Body of pancreas (tissue), 4 donors: ENCODE measurements around the gene TELO2. TPM values are rescaled to one million over a fixed set of nuclear protein-coding genes. Genes with fewer than 3 reads are reported as not detected.

Source experiments
- ATAC-seq: fragments of 150-250 bp; one replicate; pipeline ENCODE4 v1.9.1; 2016
- DNase-seq, 4 donors: peaks; one replicate each; pipeline ENCODE4 v3.0.0-alpha.2; 2019
- H3K27ac ChIP-seq, 4 donors: fragments of 200-600 bp; sonication (generic); 1 replicate in 3 of 4; 2 replicates in 1 of 4; pipeline versions ENCODE4 v1.5.1 to v1.6.1; 2016 to 2019; ENCODE audit warnings: mild to moderate bottlenecking in 1 of 4, mixed read lengths in 1 of 4, moderate library complexity in 1 of 4
- H3K27me3 ChIP-seq, 2 donors: fragments of 200-600 bp; sonication (generic); one replicate each; pipeline ENCODE4 v1.6.0; 2016; ENCODE audit warnings: mild to moderate bottlenecking in 1 of 2
- H3K36me3 ChIP-seq, 2 donors: fragments of 200-600 bp; sonication (generic); replicated peaks in 1 of 2; 2 replicates each; pipeline ENCODE4 v1.5.1; 2016; ENCODE audit warnings: low read depth in 2 of 2; ENCODE audit not compliant: insufficient read depth in 1 of 2
- H3K4me1 ChIP-seq: fragments of 200-600 bp; sonication (generic); one replicate; pipeline ENCODE4 v1.6.0; 2016
- H3K4me3 ChIP-seq, 2 donors: fragments of 200-600 bp; sonication (generic); 1 replicate in 1 of 2; 2 replicates in 1 of 2; pipeline ENCODE4 v1.5.1; 2016 to 2019
- H3K9me3 ChIP-seq, 3 donors: fragments of 200-600 bp; sonication (generic); 1 replicate in 2 of 3; 2 replicates in 1 of 3; pipeline ENCODE4 v1.5.1; 2016
- CTCF ChIP-seq, 7 experiments: fragments of 450-650 bp in 4 of 7; fragments of 200-600 bp in 3 of 7; sonication (generic) in 3 of 7; IDR thresholded peaks; one replicate each; pipeline ENCODE4 v1.5.1; 2016 to 2019; ENCODE audit warnings: antibody characterized with exemption in 7 of 7
- POLR2A ChIP-seq, 3 donors: fragments of 450-650 bp; IDR thresholded peaks; one replicate each; pipeline ENCODE4 v1.6.1; 2016; ENCODE audit warnings: antibody characterized with exemption in 3 of 3, mild to moderate bottlenecking in 2 of 3
- WGBS, 2 donors: methylation state at CpG; one replicate each; pipeline ENCODE4 v1.1.5; 2017; 5-methylcytosine and 5-hydroxymethylcytosine counted together
- intact Hi-C: fragments of 100-400 bp; cut with DNase I; formaldehyde crosslinking; loops from one replicate; pipeline ENCODE4 v1.15.1; 2023
- total RNA-seq, 2 donors: library from RNA; depleted of rRNA; stranded (reverse); fragments of >200 nt; gene quantifications; one replicate each; pipeline ENCODE4 v1.1.0, GENCODE V29; 2016

The TELO2 gene
- total RNA-seq, 2 donors from 2014 or later = 25.4 to 76.5 TPM

DNA sequence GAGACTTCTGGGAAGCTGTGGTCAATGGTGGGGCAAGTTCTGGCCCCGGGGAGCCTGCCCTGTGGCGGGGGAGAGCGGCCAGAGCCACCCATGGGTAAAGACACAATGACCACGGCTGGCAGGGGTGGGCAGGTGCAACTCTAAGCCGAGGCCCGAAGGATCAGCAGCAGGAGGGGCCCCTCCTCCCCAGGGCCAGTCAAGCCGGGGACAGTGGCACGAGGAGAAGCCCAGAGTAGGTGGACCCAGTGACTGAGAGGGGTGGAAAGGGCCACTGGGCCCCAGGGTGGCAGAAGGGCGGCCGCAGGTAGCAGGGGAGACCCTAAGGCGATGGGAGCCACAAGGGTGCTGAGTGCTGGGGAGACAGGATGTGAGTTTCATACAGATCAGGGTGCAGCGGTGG, 58.0 kb downstream of the TELO2 start:
- no peak for ATAC-seq
- WGBS, 2 donors = 90 to 94% methylated on average over 11 to 12 of the region's 12 CpGs
- Histone ChIP-seq H3K36me3 (no peaks in the 10 kb centered on the region), H3K9me3 (no peaks in the 10 kb centered on the region), H3K4me1 (peaks cover 8% of the 10 kb centered on the region), H3K27me3 (no peaks in the 10 kb centered on the region), H3K4me3 (no peak overlapping the region), H3K27ac (no peak overlapping the region)
- intact Hi-C loops = no loop called here
- TF ChIP-seq POLR2A (IDR thresholded peaks at IDR 0.05) (no peak), CTCF (IDR thresholded peaks at IDR 0.05) (no peak)
- no peak for DNase-seq

- ATAC-seq (no peak), DNase-seq (no peak)
- Histone ChIP-seq H3K4me1 (peaks cover 8% of the 10 kb centered on the region), H3K27ac (no peak overlapping the region), H3K36me3 (no peaks in the 10 kb centered on the region), H3K27me3 (no peaks in the 10 kb centered on the region), H3K4me3 (no peak overlapping the region), H3K9me3 (no peaks in the 10 kb centered on the region)
- intact Hi-C loops = no loop called here
- TF ChIP-seq POLR2A (IDR thresholded peaks at IDR 0.05) (no peak), CTCF (IDR thresholded peaks at IDR 0.05) (no peak)
- WGBS, 2 donors = 83 to 93% methylated on average over 12 to 13 of the region's 15 CpGs
These were observed 59.0 kb downstream of the TELO2 start for GRCh38 chr16:1552129-1552528.

DNA sequence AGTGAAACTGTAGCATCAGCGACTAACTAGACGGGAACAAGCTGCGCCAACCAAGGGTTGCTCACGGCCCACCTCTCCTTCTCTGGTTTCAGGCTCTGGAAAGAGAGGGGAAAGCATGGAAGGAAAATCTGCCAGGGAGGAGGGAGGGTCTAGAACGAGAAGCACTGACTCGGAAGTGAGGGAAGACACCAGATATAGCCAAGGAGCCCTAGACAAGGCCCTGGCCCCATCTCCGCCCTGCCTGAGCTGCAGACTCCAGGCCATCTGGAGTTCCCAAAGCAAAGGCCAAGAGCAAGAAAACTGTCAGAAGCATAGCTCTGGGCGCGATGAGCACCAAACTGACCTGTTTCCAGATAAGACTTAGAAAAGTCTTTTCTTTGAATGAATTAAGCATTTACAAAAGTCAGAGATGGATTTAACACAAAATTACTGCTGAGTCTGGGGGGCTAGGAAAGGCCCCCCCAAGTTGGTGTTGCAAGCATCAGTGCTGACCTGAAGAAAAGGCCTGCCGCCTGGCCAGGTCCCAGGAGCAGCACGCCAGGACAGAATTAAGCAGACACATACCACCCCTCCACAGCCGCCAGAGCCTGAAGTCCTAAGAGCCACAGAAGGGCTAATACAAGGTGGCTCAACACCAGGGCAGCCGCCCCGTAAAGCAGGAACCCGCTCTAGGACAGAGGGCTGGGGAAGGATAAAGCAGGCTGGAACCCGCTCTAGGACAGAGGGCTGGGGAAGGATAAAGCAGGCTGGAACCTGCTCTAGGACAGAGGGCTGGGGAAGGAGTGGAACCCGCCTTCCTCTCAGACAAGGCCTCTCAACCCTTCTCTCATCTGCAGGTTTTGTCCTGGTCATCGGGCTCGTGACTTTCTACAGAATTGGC, 61.0 kb downstream of the TELO2 start:
- no peak for TF ChIP-seq POLR2A (IDR thresholded peaks at IDR 0.05)
- TF ChIP-seq CTCF (IDR thresholded peaks at IDR 0.05) = no peak
- no peaks in the 10 kb centered on the region for H3K36me3 ChIP-seq
- DNase-seq = no peak

GRCh38 chr16:1554826-1555445, 61.8 kb downstream of the TELO2 start:
- Histone ChIP-seq H3K9me3 (no peaks in the 10 kb centered on the region), H3K4me1 (no peaks in the 10 kb centered on the region), H3K36me3 (no peaks in the 10 kb centered on the region), H3K27me3 (no peaks in the 10 kb centered on the region), H3K27ac (no peak overlapping the region), H3K4me3 (no peak overlapping the region)
- WGBS, 2 donors = 94 to 97% methylated on average over 29 to 34 of the region's 34 CpGs
- ATAC-seq = no peak
- TF ChIP-seq CTCF (IDR thresholded peaks at IDR 0.05) (no peak), POLR2A (IDR thresholded peaks at IDR 0.05) (no peak)
- intact Hi-C loops = no loop called here
- DNase-seq = no peak

More for the DNA sequence above, 61.0 kb downstream of the TELO2 start:
- Histone ChIP-seq H3K4me1 (peaks cover 5% of the 10 kb centered on the region), H3K9me3 (no peaks in the 10 kb centered on the region), H3K4me3 (no peak overlapping the region), H3K27ac (no peak overlapping the region), H3K27me3 (no peaks in the 10 kb centered on the region)
- intact Hi-C loops = no loop called here
- ATAC-seq = no peak
- 87 to 91% methylated on average over 18 to 19 of the region's 19 CpGs for WGBS, 2 donors
